ENCODE data around the gene C22orf23.
"Not testable (repeated sequence)": the region's sequence is repeated elsewhere in the genome, so short reads cannot be mapped to it uniquely, and the experiment has no call there.

DNA sequence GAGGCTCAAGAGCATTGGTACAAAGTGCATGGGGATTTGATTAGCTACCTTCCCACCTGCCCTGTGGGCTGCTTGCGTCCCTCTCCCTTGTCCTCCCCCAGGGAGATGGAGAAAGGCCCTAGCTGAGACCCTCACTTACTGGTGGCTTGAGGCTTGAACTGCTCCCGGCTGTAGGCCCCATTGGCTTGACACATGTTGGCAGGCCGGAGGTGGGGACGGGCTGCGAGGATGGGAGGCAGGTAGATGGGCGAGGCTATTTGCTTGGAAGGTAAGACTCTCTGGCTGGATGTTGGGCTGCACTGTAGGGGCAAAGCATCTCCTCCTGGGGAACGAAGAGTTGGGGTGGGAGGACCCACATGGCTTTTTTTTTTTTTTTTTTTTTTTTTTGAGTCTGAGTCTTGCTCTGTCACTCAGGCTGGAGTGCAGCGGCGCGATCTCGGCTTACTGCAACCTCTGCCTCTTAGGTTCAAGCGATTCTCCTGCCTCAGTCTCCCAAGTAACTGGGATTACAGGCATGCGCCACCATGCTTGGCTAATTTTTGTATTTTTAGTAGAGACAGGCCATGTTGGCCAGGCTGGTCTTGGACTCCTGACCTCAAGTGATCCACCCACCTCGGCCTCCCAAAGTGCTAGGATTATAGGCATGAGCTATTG is 6.1 kb downstream of the C22orf23 start:
- TF ChIP-seq, protein P1, sequence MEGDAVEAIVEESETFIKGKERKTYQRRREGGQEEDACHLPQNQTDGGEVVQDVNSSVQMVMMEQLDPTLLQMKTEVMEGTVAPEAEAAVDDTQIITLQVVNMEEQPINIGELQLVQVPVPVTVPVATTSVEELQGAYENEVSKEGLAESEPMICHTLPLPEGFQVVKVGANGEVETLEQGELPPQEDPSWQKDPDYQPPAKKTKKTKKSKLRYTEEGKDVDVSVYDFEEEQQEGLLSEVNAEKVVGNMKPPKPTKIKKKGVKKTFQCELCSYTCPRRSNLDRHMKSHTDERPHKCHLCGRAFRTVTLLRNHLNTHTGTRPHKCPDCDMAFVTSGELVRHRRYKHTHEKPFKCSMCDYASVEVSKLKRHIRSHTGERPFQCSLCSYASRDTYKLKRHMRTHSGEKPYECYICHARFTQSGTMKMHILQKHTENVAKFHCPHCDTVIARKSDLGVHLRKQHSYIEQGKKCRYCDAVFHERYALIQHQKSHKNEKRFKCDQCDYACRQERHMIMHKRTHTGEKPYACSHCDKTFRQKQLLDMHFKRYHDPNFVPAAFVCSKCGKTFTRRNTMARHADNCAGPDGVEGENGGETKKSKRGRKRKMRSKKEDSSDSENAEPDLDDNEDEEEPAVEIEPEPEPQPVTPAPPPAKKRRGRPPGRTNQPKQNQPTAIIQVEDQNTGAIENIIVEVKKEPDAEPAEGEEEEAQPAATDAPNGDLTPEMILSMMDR (optimal IDR thresholded peaks at IDR 0.05 in 1 of 3, IDR thresholded peaks at IDR 0.05 in 1 of 3, conservative IDR thresholded peaks at IDR 0.05 in 1 of 3; ENCODE audit: extremely low read depth in 1 of 3, insufficient read depth in 2 of 3, low read length in 3 of 3), result not testable (repeated sequence)
- not testable (repeated sequence) for TF ChIP-seq EZH2 (IDR thresholded peaks at IDR 0.05; ENCODE audit: low read length)
